HepG2 (cell line): ENCODE data around the gene RAD50. TPM values are rescaled to one million over a fixed set of nuclear protein-coding genes. Genes with fewer than 3 reads are reported as not detected.

ENCODE experiments used
- AKAP8 ChIP-seq: sonication (generic); formaldehyde crosslinking; IDR thresholded peaks from 2 replicates; pipeline ENCODE4 v1.5.1; 2020; ENCODE audit warnings: mild to moderate bottlenecking, missing genetic modification reagents
- ARNT2 ChIP-seq: sonication (generic); formaldehyde crosslinking; IDR thresholded peaks from 2 replicates; pipeline ENCODE4 v1.8.0; 2022; ENCODE audit warnings: mild to moderate bottlenecking, low read depth, missing genetic modification reagents, moderate library complexity
- ATAD3A ChIP-seq: sonication (generic); formaldehyde crosslinking; IDR thresholded peaks from 2 replicates; pipeline ENCODE4 v1.4.0; 2020; ENCODE audit warnings: missing genetic modification reagents
- DPF2 ChIP-seq: sonication (generic); formaldehyde crosslinking; IDR thresholded peaks from 2 replicates; pipeline ENCODE4 v1.4.0; 2020; ENCODE audit warnings: mild to moderate bottlenecking, low read depth, missing genetic modification reagents, borderline replicate concordance
- FOSL1 ChIP-seq: sonication (generic); formaldehyde crosslinking; IDR thresholded peaks from 2 replicates; pipeline ENCODE4 v1.9.0; 2021; ENCODE audit warnings: missing genetic modification reagents, borderline replicate concordance
- LCORL ChIP-seq, 2 experiments: fragments of 450-650 bp in 1 of 2; sonication (generic) in 1 of 2; formaldehyde crosslinking in 1 of 2; IDR thresholded peaks; 2 replicates each; pipeline versions ENCODE4 v1.5.0 to v1.6.1; 2017 to 2020; ENCODE audit warnings: antibody characterized with exemption in 1 of 2, missing genetic modification reagents in 1 of 2
- MED8 ChIP-seq: sonication (generic); formaldehyde crosslinking; IDR thresholded peaks from 2 replicates; pipeline ENCODE4 v1.8.1; 2023; ENCODE audit warnings: mild to moderate bottlenecking, missing genetic modification reagents; ENCODE audit not compliant: insufficient replicate concordance
- SALL1 ChIP-seq: sonication (generic); formaldehyde crosslinking; IDR thresholded peaks from 2 replicates; pipeline ENCODE4 v1.8.0; 2022; ENCODE audit warnings: mild to moderate bottlenecking, missing genetic modification reagents
- TBX3 ChIP-seq: fragments of 450-650 bp; IDR thresholded peaks from 2 replicates; pipeline ENCODE4 v1.6.1; 2017; ENCODE audit warnings: antibody characterized with exemption, mild to moderate bottlenecking, inconsistent platforms, borderline replicate concordance
- ZFX ChIP-seq: sonication (generic); formaldehyde crosslinking; IDR thresholded peaks from 2 replicates; pipeline ENCODE4 v1.4.0; 2020; ENCODE audit warnings: mild to moderate bottlenecking, low read depth, missing genetic modification reagents, moderate library complexity
- ZNF33B ChIP-seq: sonication (generic); formaldehyde crosslinking; IDR thresholded peaks from 2 replicates; pipeline ENCODE4 v1.5.1; 2020; ENCODE audit warnings: mild to moderate bottlenecking, missing genetic modification reagents
- ZNF343 ChIP-seq: sonication (generic); formaldehyde crosslinking; IDR thresholded peaks from 2 replicates; pipeline ENCODE4 v1.4.0; 2020; ENCODE audit warnings: mild to moderate bottlenecking, missing genetic modification reagents
- ZNF547 ChIP-seq: sonication (generic); formaldehyde crosslinking; IDR thresholded peaks from 2 replicates; pipeline ENCODE4 v1.5.1; 2020; ENCODE audit warnings: mild to moderate bottlenecking, missing genetic modification reagents
- ZNF570 ChIP-seq: sonication (generic); formaldehyde crosslinking; IDR thresholded peaks from 2 replicates; pipeline ENCODE4 v1.4.0; 2020; ENCODE audit warnings: mild to moderate bottlenecking, missing genetic modification reagents, borderline replicate concordance
- ZNF678 ChIP-seq: sonication (generic); formaldehyde crosslinking; IDR thresholded peaks from 2 replicates; pipeline ENCODE4 v1.4.0; 2020; ENCODE audit warnings: mild to moderate bottlenecking, missing genetic modification reagents
- ZNF776 ChIP-seq: sonication (generic); formaldehyde crosslinking; IDR thresholded peaks from 2 replicates; pipeline ENCODE4 v1.4.0; 2020; ENCODE audit warnings: mild to moderate bottlenecking, missing genetic modification reagents
- ZNF792 ChIP-seq: IDR thresholded peaks from 2 replicates; pipeline ENCODE4 v1.6.1; 2016
- polyA plus RNA-seq, 8 experiments: library from polyadenylated mRNA; depleted of rRNA in 3 of 8; stranded (reverse) in 7 of 8; unstranded in 1 of 8; fragments of >200 nt; fragmentation: Illumina TruSeq in 4 of 8; extraction: Trizol in 4 of 8; gene quantifications; 2 replicates each; pipeline versions ENCODE4 v1.2.1 to v1.2.3, GENCODE V29; 2011 to 2016; ENCODE audit warnings: low read depth in 4 of 8, missing spikeins in 1 of 8, mixed read lengths in 1 of 8; ENCODE audit not compliant: insufficient read depth in 1 of 8
- total RNA-seq, 5 experiments: library from RNA; depleted of rRNA; stranded (reverse); fragments of >200 nt; fragmentation: Illumina TruSeq; extraction: Trizol; gene quantifications; 2 replicates each; pipeline ENCODE4 v1.2.3, GENCODE V29; 2016; ENCODE audit warnings: low read depth in 1 of 5
- TF ChIP-seq, protein P1 (sequence below), 2 experiments: sonication (generic) in 1 of 2; formaldehyde crosslinking in 1 of 2; IDR thresholded peaks; 2 replicates each; pipeline versions ENCODE4 v1.5.1 to v1.6.1; 2011 to 2020; ENCODE audit warnings: borderline replicate concordance in 1 of 2, low read depth in 1 of 2, low read length in 1 of 2, mild to moderate bottlenecking in 1 of 2, missing genetic modification reagents in 1 of 2, moderate library complexity in 1 of 2
- TF ChIP-seq, protein P2 (sequence below): sonication (generic); formaldehyde crosslinking; IDR thresholded peaks from 2 replicates; pipeline ENCODE4 v1.4.0; 2020; ENCODE audit warnings: missing genetic modification reagents, borderline replicate concordance
- TF ChIP-seq, protein P3 (sequence below): sonication (generic); formaldehyde crosslinking; IDR thresholded peaks from 2 replicates; pipeline ENCODE4 v1.5.0; 2020; ENCODE audit warnings: missing genetic modification reagents
- TF ChIP-seq, protein P4 (sequence below): sonication (generic); formaldehyde crosslinking; IDR thresholded peaks from 2 replicates; pipeline ENCODE4 v1.4.0; 2020; ENCODE audit warnings: mild to moderate bottlenecking, low read depth, missing genetic modification reagents

The RAD50 gene
- total and polyA plus RNA-seq, 2 of the 13 experiments (the other 11 are each of a cell fraction or from before 2014, with no cell fraction given), result 19.2 to 23.4 TPM

DNA sequence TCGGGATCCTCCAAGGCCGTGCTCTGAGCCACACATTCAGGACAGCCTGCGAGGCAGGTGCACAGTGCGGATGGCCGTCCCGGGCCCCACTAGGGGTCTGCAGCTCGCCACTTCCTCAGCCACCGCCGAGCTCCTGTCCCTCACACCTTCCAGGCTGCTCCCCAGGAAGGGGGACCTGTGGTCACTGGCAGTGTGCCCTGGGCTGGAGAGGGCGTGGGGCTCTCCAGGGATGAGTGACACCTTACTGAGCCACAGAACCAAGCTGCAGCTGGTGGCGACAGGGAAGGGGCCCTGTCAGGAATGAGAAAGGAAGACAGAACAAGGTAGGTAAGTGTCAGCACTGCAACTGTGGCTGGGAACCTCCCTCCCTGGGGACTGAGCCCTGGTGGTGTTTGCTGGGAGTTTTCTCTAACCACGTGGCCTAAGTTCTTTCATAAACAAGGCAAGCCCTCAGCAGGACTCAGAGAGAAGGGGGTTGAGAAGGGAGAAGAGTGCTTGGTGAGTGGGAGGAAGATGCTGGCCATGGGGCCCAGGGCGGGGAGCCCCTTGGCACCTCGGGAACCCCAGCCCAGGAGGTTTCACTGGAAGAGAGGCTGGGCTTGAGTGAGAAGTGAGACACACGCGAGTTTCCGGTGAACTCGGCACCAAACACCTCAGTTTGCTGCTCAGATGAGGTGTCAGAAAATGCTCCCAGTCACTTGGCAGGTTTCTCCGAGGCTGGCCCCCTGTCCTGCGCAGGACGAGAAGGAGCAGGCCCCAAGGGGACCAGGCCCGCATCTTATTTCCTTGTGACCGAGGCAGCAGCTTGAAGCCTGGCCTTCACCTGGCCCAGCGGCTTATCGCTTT is 106.4 kb downstream of the RAD50 start (continued):
- TF ChIP-seq, protein P1, sequence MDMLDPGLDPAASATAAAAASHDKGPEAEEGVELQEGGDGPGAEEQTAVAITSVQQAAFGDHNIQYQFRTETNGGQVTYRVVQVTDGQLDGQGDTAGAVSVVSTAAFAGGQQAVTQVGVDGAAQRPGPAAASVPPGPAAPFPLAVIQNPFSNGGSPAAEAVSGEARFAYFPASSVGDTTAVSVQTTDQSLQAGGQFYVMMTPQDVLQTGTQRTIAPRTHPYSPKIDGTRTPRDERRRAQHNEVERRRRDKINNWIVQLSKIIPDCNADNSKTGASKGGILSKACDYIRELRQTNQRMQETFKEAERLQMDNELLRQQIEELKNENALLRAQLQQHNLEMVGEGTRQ (IDR thresholded peaks at IDR 0.05; ENCODE audit: low read depth, low read length), result no peak
- TF ChIP-seq, protein P1 (CRISPR knock-in tag; IDR thresholded peaks at IDR 0.05; ENCODE audit: borderline replicate concordance), result peak; percentile 48; the same call in 1 of the 2 replicates
- TF ChIP-seq, protein P2, sequence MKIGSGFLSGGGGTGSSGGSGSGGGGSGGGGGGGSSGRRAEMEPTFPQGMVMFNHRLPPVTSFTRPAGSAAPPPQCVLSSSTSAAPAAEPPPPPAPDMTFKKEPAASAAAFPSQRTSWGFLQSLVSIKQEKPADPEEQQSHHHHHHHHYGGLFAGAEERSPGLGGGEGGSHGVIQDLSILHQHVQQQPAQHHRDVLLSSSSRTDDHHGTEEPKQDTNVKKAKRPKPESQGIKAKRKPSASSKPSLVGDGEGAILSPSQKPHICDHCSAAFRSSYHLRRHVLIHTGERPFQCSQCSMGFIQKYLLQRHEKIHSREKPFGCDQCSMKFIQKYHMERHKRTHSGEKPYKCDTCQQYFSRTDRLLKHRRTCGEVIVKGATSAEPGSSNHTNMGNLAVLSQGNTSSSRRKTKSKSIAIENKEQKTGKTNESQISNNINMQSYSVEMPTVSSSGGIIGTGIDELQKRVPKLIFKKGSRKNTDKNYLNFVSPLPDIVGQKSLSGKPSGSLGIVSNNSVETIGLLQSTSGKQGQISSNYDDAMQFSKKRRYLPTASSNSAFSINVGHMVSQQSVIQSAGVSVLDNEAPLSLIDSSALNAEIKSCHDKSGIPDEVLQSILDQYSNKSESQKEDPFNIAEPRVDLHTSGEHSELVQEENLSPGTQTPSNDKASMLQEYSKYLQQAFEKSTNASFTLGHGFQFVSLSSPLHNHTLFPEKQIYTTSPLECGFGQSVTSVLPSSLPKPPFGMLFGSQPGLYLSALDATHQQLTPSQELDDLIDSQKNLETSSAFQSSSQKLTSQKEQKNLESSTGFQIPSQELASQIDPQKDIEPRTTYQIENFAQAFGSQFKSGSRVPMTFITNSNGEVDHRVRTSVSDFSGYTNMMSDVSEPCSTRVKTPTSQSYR (CRISPR knock-in tag), result no peak
- TF ChIP-seq FOSL1 (CRISPR knock-in tag) (no peak), ZNF776 (CRISPR knock-in tag) (no peak), LCORL (IDR thresholded peaks at IDR 0.05) (no peak), LCORL (CRISPR knock-in tag; IDR thresholded peaks at IDR 0.05) (no peak), SALL1 (CRISPR knock-in tag) (0 out of 2 replicates have a peak, but pooled peaks have one; percentile 14), TBX3 (no peak), ZNF343 (CRISPR knock-in tag) (no peak), ZNF547 (no peak), AKAP8 (no peak), ZNF570 (no peak), ZNF33B (CRISPR knock-in tag) (no peak), ATAD3A (CRISPR knock-in tag) (no peak), DPF2 (CRISPR knock-in tag) (no peak), ZNF792 (CRISPR knock-in tag) (no peak), MED8 (CRISPR knock-in tag) (no peak), ZFX (CRISPR knock-in tag) (peak; percentile 61; the same call in 1 of the 2 replicates), ARNT2 (CRISPR knock-in tag) (no peak), ZNF678 (no peak)
- TF ChIP-seq, protein P3, sequence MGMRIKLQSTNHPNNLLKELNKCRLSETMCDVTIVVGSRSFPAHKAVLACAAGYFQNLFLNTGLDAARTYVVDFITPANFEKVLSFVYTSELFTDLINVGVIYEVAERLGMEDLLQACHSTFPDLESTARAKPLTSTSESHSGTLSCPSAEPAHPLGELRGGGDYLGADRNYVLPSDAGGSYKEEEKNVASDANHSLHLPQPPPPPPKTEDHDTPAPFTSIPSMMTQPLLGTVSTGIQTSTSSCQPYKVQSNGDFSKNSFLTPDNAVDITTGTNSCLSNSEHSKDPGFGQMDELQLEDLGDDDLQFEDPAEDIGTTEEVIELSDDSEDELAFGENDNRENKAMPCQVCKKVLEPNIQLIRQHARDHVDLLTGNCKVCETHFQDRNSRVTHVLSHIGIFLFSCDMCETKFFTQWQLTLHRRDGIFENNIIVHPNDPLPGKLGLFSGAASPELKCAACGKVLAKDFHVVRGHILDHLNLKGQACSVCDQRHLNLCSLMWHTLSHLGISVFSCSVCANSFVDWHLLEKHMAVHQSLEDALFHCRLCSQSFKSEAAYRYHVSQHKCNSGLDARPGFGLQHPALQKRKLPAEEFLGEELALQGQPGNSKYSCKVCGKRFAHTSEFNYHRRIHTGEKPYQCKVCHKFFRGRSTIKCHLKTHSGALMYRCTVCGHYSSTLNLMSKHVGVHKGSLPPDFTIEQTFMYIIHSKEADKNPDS (CRISPR knock-in tag), result no peak
- TF ChIP-seq, protein P4, sequence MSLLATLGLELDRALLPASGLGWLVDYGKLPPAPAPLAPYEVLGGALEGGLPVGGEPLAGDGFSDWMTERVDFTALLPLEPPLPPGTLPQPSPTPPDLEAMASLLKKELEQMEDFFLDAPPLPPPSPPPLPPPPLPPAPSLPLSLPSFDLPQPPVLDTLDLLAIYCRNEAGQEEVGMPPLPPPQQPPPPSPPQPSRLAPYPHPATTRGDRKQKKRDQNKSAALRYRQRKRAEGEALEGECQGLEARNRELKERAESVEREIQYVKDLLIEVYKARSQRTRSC (CRISPR knock-in tag), result no peak
